IPS-20b (cell line): Measurements from ENCODE around the gene SON.

Experiments used
- H3K27ac ChIP-seq: one replicate; pipeline ENCODE4 v1.5.1; 2013; ENCODE audit warnings: low read length
- H3K27me3 ChIP-seq: 2 replicates; pipeline ENCODE4 v1.6.1; 2013; ENCODE audit warnings: mild to moderate bottlenecking, low read length, inconsistent platforms; ENCODE audit not compliant: insufficient read depth
- H3K36me3 ChIP-seq: 2 replicates; pipeline ENCODE4 v1.6.1; 2013; ENCODE audit warnings: low read depth, mild to moderate bottlenecking, inconsistent platforms, low read length, moderate library complexity; ENCODE audit not compliant: insufficient read depth
- H3K4me1 ChIP-seq: 2 replicates; pipeline ENCODE4 v1.6.1; 2013; ENCODE audit warnings: mild to moderate bottlenecking, control low read depth, inconsistent platforms, low read length, moderate library complexity; ENCODE audit not compliant: insufficient read depth
- H3K4me3 ChIP-seq: 2 replicates; pipeline ENCODE4 v1.5.1; 2013; ENCODE audit warnings: mild to moderate bottlenecking, low read length, inconsistent platforms
- H3K9ac ChIP-seq: 2 replicates; pipeline ENCODE4 v1.6.1; 2013; ENCODE audit warnings: low read depth, mild to moderate bottlenecking, inconsistent platforms, low read length, moderate library complexity
- H3K9me3 ChIP-seq: 2 replicates; pipeline ENCODE4 v1.6.1; 2013; ENCODE audit warnings: mild to moderate bottlenecking, low read depth, low read length, inconsistent platforms; ENCODE audit not compliant: insufficient read depth

The SON gene

DNA sequence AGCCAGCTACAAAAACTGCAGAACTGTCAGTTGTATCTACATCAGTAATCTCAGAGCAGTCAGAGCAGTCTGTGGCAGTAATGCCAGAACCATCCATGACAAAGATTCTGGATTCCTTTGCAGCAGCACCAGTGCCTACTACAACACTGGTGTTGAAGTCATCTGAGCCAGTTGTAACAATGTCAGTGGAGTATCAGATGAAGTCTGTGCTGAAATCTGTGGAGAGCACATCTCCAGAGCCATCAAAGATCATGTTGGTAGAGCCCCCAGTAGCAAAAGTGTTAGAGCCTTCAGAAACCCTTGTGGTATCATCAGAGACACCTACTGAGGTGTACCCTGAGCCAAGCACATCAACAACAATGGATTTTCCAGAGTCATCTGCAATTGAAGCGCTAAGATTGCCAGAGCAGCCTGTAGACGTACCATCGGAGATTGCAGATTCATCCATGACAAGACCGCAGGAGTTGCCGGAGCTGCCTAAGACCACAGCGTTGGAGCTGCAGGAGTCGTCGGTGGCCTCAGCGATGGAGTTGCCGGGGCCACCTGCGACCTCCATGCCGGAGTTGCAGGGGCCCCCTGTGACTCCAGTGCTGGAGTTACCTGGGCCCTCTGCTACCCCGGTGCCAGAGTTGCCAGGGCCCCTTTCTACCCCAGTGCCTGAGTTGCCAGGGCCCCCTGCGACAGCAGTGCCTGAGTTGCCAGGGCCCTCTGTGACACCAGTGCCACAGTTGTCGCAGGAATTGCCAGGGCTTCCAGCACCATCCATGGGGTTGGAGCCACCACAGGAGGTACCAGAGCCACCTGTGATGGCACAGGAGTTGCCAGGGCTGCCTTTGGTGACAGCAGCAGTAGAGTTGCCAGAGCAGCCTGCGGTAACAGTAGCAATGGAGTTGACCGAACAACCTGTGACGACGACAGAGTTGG is 7.3 kb downstream of the SON start:
- no peak overlapping the region for H3K4me3 ChIP-seq
- peaks cover 92% of the 10 kb centered on the region for H3K36me3 ChIP-seq
- H3K9me3 ChIP-seq, result no peaks in the 10 kb centered on the region
- no peak overlapping the region for H3K9ac ChIP-seq
- H3K4me1 ChIP-seq, result 0 out of 2 replicates have a peak, but pooled peaks cover 5% of the 10 kb centered on the region
- H3K27ac ChIP-seq, result no peak overlapping the region
- no peaks in the 10 kb centered on the region for H3K27me3 ChIP-seq

DNA sequence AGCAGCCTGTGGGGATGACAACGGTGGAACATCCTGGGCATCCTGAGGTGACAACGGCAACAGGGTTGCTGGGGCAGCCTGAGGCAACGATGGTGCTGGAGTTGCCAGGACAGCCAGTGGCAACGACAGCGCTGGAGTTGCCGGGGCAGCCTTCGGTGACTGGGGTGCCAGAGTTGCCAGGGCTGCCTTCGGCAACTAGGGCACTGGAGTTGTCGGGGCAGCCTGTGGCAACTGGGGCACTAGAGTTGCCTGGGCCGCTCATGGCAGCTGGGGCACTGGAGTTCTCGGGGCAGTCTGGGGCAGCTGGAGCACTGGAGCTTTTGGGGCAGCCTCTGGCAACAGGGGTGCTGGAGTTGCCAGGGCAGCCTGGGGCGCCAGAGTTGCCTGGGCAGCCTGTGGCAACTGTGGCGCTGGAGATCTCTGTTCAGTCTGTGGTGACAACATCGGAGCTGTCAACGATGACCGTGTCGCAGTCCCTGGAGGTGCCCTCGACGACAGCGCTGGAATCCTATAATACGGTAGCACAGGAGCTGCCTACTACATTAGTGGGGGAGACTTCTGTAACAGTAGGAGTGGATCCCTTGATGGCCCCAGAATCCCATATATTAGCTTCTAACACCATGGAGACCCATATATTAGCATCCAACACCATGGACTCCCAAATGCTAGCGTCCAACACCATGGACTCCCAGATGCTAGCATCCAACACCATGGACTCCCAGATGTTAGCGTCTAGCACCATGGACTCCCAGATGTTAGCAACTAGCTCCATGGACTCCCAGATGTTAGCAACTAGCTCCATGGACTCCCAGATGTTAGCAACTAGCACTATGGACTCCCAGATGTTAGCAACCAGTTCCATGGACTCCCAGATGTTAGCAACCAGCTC is 8.2 kb downstream of the SON start:
- Histone ChIP-seq H3K36me3 (peaks cover 99% of the 10 kb centered on the region), H3K9ac (no peak overlapping the region)

DNA sequence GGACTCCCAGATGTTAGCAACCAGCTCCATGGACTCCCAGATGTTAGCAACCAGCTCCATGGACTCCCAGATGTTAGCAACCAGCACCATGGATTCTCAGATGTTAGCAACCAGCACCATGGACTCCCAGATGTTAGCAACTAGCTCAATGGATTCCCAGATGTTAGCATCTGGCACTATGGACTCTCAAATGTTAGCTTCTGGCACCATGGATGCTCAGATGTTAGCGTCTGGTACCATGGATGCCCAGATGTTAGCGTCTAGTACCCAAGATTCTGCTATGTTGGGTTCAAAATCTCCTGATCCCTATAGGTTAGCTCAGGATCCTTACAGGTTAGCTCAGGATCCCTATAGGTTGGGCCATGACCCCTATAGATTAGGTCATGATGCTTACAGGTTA is 8.8 kb downstream of the SON start:
- H3K4me1 ChIP-seq, result 0 out of 2 replicates have a peak, but pooled peaks cover 2% of the 10 kb centered on the region
- H3K27ac ChIP-seq, result no peak overlapping the region
- H3K27me3 ChIP-seq, result no peaks in the 10 kb centered on the region
- no peak overlapping the region for H3K9ac ChIP-seq
- no peaks in the 10 kb centered on the region for H3K9me3 ChIP-seq
- peaks cover 98% of the 10 kb centered on the region for H3K36me3 ChIP-seq
- H3K4me3 ChIP-seq, result no peak overlapping the region

More for the DNA sequence above, 8.2 kb downstream of the SON start:
- Histone ChIP-seq H3K27ac (no peak overlapping the region), H3K9me3 (no peaks in the 10 kb centered on the region), H3K4me3 (no peak overlapping the region), H3K27me3 (no peaks in the 10 kb centered on the region), H3K4me1 (0 out of 2 replicates have a peak, but pooled peaks cover 2% of the 10 kb centered on the region)

DNA sequence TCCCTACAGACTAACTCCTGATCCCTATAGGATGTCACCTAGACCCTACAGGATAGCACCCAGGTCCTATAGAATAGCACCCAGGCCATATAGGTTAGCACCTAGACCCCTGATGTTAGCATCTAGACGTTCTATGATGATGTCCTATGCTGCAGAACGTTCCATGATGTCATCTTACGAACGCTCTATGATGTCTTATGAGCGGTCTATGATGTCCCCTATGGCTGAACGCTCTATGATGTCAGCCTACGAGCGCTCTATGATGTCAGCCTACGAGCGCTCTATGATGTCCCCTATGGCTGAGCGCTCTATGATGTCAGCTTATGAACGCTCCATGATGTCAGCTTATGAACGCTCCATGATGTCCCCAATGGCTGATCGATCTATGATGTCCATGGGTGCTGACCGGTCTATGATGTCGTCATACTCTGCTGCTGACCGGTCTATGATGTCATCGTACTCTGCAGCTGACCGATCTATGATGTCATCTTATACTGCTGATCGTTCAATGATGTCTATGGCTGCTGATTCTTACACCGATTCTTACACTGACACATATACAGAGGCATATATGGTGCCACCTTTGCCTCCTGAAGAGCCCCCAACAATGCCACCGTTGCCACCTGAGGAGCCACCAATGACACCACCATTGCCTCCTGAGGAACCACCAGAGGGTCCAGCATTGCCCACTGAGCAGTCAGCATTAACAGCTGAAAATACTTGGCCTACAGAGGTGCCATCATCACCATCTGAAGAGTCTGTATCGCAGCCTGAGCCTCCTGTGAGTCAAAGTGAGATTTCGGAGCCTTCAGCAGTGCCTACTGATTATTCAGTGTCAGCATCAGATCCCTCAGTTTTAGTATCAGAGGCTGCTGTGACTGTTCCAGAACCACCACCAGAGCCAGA is 9.5 kb downstream of the SON start:
- no peak overlapping the region for H3K4me3 ChIP-seq
- no peak overlapping the region for H3K9ac ChIP-seq
- H3K27me3 ChIP-seq, result no peaks in the 10 kb centered on the region
- H3K4me1 ChIP-seq, result 0 out of 2 replicates have a peak, but pooled peaks cover under 1% of the 10 kb centered on the region
- no peak overlapping the region for H3K27ac ChIP-seq
- no peaks in the 10 kb centered on the region for H3K9me3 ChIP-seq
- H3K36me3 ChIP-seq, result peaks cover 98% of the 10 kb centered on the region

DNA sequence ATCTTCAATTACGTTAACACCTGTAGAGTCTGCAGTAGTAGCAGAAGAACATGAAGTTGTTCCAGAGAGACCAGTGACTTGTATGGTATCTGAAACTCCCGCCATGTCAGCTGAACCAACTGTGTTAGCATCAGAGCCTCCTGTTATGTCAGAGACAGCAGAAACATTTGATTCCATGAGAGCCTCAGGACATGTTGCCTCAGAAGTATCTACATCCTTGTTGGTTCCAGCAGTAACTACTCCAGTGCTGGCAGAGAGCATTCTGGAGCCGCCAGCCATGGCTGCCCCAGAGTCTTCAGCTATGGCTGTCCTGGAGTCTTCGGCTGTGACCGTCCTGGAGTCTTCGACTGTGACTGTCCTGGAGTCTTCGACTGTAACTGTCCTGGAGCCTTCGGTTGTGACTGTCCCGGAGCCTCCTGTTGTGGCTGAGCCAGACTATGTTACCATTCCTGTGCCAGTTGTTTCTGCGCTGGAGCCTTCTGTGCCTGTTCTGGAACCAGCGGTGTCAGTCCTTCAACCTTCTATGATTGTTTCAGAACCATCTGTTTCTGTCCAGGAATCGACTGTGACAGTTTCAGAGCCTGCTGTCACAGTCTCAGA is 10.3 kb downstream of the SON start:
- no peak overlapping the region for H3K27ac ChIP-seq
- H3K4me1 ChIP-seq, result no peaks in the 10 kb centered on the region
- H3K36me3 ChIP-seq, result peaks cover 98% of the 10 kb centered on the region
- no peak overlapping the region for H3K9ac ChIP-seq
- no peaks in the 10 kb centered on the region for H3K9me3 ChIP-seq
- H3K27me3 ChIP-seq, result no peaks in the 10 kb centered on the region
- no peak overlapping the region for H3K4me3 ChIP-seq

DNA sequence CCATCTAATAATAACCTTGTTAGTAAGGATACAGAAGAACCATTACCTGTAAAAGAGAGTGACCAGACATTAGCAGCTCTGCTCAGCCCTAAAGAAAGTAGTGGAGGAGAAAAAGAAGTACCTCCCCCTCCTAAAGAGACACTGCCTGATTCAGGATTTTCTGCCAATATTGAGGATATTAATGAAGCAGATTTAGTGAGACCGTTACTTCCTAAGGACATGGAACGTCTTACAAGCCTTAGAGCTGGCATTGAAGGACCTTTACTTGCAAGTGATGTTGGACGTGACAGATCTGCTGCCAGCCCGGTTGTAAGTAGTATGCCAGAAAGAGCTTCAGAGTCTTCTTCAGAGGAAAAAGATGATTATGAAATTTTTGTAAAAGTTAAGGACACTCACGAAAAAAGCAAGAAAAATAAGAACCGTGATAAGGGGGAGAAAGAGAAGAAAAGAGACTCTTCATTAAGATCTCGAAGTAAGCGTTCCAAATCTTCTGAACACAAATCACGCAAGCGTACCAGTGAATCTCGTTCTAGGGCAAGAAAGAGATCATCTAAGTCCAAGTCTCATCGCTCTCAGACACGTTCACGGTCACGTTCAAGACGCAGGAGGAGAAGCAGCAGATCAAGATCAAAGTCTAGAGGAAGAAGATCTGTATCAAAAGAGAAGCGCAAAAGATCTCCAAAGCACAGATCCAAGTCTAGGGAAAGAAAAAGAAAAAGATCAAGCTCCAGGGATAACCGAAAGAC is 11.6 kb downstream of the SON start:
- no peak overlapping the region for H3K27ac ChIP-seq
- H3K9ac ChIP-seq, result no peak overlapping the region
- H3K4me3 ChIP-seq, result no peak overlapping the region
- no peaks in the 10 kb centered on the region for H3K9me3 ChIP-seq
- H3K36me3 ChIP-seq, result peaks cover 98% of the 10 kb centered on the region
- H3K27me3 ChIP-seq, result no peaks in the 10 kb centered on the region
- H3K4me1 ChIP-seq, result no peaks in the 10 kb centered on the region

DNA sequence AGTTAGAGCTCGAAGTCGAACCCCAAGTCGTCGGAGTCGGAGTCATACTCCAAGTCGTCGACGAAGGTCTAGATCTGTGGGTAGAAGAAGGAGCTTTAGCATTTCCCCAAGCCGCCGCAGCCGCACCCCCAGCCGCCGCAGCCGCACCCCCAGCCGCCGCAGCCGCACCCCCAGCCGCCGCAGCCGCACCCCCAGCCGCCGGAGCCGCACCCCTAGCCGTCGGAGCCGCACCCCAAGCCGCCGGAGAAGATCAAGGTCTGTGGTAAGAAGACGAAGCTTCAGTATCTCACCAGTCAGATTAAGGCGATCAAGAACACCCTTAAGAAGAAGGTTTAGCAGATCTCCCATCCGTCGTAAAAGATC is 12.1 kb downstream of the SON start:
- H3K4me3 ChIP-seq, result no peak overlapping the region
- peaks cover 98% of the 10 kb centered on the region for H3K36me3 ChIP-seq
- H3K27ac ChIP-seq, result no peak overlapping the region

DNA sequence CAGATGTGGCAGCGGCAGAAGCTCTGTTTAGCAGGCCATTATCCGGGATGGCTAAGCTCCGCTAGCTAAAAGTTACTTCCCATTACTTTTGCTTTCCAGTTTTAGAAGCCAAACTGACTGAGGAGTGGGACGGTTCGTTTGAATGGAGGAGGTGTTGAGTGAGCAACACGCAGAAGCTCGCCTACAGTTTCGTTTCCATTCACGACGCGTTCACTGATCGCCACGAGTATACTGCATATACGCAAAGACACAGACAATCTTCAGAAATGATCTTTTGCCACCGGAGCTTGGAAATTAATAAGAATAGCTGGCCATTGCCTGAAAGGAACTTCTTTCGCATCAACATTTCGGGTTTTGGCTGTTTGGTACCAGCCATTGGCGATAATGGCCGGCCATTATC is 14.6 kb downstream of the SON start:
- H3K4me1 ChIP-seq, result no peaks in the 10 kb centered on the region
- H3K27ac ChIP-seq, result no peak overlapping the region
- H3K36me3 ChIP-seq, result peaks cover 98% of the 10 kb centered on the region
- H3K9me3 ChIP-seq, result no peaks in the 10 kb centered on the region
- no peak overlapping the region for H3K4me3 ChIP-seq
- no peak overlapping the region for H3K9ac ChIP-seq
- no peaks in the 10 kb centered on the region for H3K27me3 ChIP-seq

More for the DNA sequence above, 12.1 kb downstream of the SON start:
- no peaks in the 10 kb centered on the region for H3K9me3 ChIP-seq
- no peaks in the 10 kb centered on the region for H3K4me1 ChIP-seq
- H3K9ac ChIP-seq, result no peak overlapping the region
- H3K27me3 ChIP-seq, result no peaks in the 10 kb centered on the region

DNA sequence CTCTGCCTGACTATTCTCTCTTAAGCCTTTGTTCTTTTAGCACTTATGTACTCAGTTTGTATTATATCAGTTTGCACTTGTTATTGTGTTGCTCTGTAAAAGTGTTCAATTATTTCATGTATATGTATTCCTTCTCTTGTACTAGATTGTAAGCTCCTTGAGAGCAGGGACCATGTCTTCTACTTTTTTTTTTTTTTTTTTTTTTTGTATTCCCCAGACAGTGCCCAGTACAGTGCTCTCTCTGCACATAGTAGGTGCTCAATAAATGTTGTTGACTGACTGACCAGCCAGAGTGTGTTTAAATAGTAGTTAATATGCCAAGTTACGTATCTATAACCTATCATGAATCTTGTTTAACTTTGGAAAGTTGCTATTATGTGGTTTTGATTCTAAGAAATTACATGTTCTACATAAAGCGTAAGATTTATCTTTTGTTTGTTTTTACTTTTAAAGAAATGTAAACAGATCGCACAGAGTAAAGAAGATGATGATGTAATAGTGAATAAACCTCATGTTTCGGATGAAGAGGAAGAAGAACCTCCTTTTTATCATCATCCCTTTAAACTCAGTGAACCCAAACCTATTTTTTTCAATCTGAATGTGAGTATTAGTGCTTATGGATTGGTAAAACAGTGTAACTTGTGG is 16.1 kb downstream of the SON start:
- no peak overlapping the region for H3K9ac ChIP-seq
- no peak overlapping the region for H3K4me3 ChIP-seq
- no peaks in the 10 kb centered on the region for H3K4me1 ChIP-seq
- H3K36me3 ChIP-seq, result peaks cover 98% of the 10 kb centered on the region
- H3K27me3 ChIP-seq, result no peaks in the 10 kb centered on the region
- H3K9me3 ChIP-seq, result no peaks in the 10 kb centered on the region
- no peak overlapping the region for H3K27ac ChIP-seq

DNA sequence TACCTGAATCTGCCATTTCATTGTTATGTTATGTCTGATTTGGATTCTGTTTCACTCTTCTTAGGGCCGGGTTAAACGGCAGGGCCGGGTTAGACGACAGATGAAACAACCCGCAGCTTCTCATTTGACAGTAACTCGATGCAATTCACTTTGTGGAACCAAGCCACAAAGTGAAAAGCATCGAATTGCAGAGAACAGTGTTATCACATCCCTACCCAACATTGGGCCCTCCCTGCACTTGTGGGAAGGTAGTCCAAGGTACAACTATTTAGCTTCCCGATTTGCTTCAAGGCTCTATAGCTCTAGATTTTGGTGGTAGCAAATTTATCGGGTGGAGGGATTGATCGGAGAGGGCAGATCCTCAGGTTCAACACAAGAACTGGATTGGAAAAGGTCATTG is 17.0 kb downstream of the SON start:
- Histone ChIP-seq H3K9ac (no peak overlapping the region), H3K9me3 (no peaks in the 10 kb centered on the region), H3K4me1 (no peaks in the 10 kb centered on the region), H3K27me3 (no peaks in the 10 kb centered on the region), H3K4me3 (no peak overlapping the region), H3K27ac (no peak overlapping the region), H3K36me3 (peaks cover 97% of the 10 kb centered on the region)
